PC-3 (cell line): ENCODE measurements around the gene TFAP2A. TPM values are rescaled to one million over a fixed set of nuclear protein-coding genes. Genes with fewer than 3 reads are reported as not detected.

Experiments
- ATAC-seq: fragments of 200-7000 bp; cut with Tn5 transposase; 2 replicates; pipeline ENCODE4 v1.9.1; 2020; ENCODE audit warnings: mild to moderate bottlenecking, moderate library complexity
- BruUV-seq: library from RNA; stranded (reverse); fragments of 400-500 nt; replicated peaks from 2 replicates; lab custom pipeline; 2021; lab: Mats Ljungman, UMichigan
- CTCF ChIA-PET: fragments of 300-600 bp; sonication (Branson Sonifier 250); formaldehyde crosslinking; loops from one replicate; lab custom pipeline; 2022; ENCODE audit warnings: antibody characterized with exemption; lab: Charles Lee
- POLR2A ChIA-PET: fragments of 300-600 bp; sonication (Branson Sonifier 250); formaldehyde crosslinking; loops from one replicate; lab custom pipeline; 2022; ENCODE audit warnings: antibody characterized with exemption; ENCODE audit not compliant: unreplicated experiment; lab: Charles Lee
- DNase-seq: peaks from one replicate; pipeline ENCODE4 v3.0.0-alpha.2; 2015
- H2AFZ ChIP-seq: fragments of 300-600 bp; sonication (generic); 2 replicates; pipeline ENCODE4 v1.6.0; 2016; ENCODE audit warnings: antibody characterized with exemption, low read length
- H3F3A ChIP-seq: fragments of 300-600 bp; sonication (generic); one replicate; pipeline ENCODE4 v1.6.0; 2017; ENCODE audit warnings: antibody characterized with exemption, low read length, control low read depth, mild to moderate bottlenecking; ENCODE audit not compliant: unreplicated experiment
- H3K27ac ChIP-seq: fragments of 300-600 bp; sonication (generic); 2 replicates; pipeline ENCODE4 v1.5.1; 2016; ENCODE audit warnings: mild to moderate bottlenecking, low read length
- H3K27me3 ChIP-seq: fragments of 300-600 bp; sonication (generic); 2 replicates; pipeline ENCODE4 v1.6.1; 2016; ENCODE audit warnings: low read length, mixed read lengths
- H3K36me3 ChIP-seq: fragments of 300-600 bp; sonication (generic); 2 replicates; pipeline ENCODE4 v1.6.1; 2016; ENCODE audit warnings: low read depth, mixed run types, low read length, mixed read lengths
- H3K4me1 ChIP-seq: fragments of 300-600 bp; sonication (generic); 2 replicates; pipeline ENCODE4 v1.5.1; 2016; ENCODE audit warnings: low read length; ENCODE audit not compliant: insufficient read depth
- H3K4me2 ChIP-seq: fragments of 300-600 bp; sonication (generic); 2 replicates; pipeline ENCODE4 v1.6.0; 2016; ENCODE audit warnings: low read length
- H3K4me3 ChIP-seq: fragments of 300-600 bp; sonication (generic); 2 replicates; pipeline ENCODE4 v1.5.1; 2016; ENCODE audit warnings: mild to moderate bottlenecking, low read length, mixed read lengths
- H3K79me2 ChIP-seq: fragments of 300-600 bp; sonication (generic); 2 replicates; pipeline ENCODE4 v1.6.1; 2017; ENCODE audit warnings: low read length, mixed read lengths
- H3K9ac ChIP-seq: fragments of 300-600 bp; sonication (generic); 2 replicates; pipeline ENCODE4 v1.6.0; 2016; ENCODE audit warnings: mild to moderate bottlenecking, low read length
- H3K9me2 ChIP-seq: fragments of 300-600 bp; sonication (generic); replicated peaks from 2 replicates; pipeline ENCODE4 v1.6.1; 2016; ENCODE audit warnings: mixed run types, low read length, mixed read lengths
- H3K9me3 ChIP-seq: fragments of 300-600 bp; sonication (generic); 2 replicates; pipeline ENCODE4 v1.6.1; 2016; ENCODE audit warnings: low read length, mixed read lengths
- H4K20me1 ChIP-seq: fragments of 300-600 bp; sonication (generic); 2 replicates; pipeline ENCODE4 v1.6.1; 2016; ENCODE audit warnings: low read length, mixed read lengths
- EZH2 ChIP-seq: fragments of 300-600 bp; sonication (generic); IDR thresholded peaks from one replicate; pipeline ENCODE4 v1.6.1; 2017; ENCODE audit warnings: antibody characterized with exemption, mild to moderate bottlenecking, low read length; ENCODE audit not compliant: unreplicated experiment
- EZH2phosphoT487 ChIP-seq: fragments of 300-600 bp; sonication (generic); IDR thresholded peaks from 2 replicates; pipeline ENCODE4 v1.6.1; 2018; ENCODE audit warnings: mild to moderate bottlenecking, antibody characterized with exemption, low read length, borderline replicate concordance
- intact Hi-C: fragments of 100-400 bp; cut with micrococcal nuclease; formaldehyde crosslinking; loops from 2 replicates; pipeline ENCODE4 v1.9.0; 2023
- total RNA-seq: library from RNA; depleted of rRNA; stranded (reverse); fragments of >200 nt; gene quantifications from 2 replicates; pipeline ENCODE4 v1.2.3, GENCODE V29; 2014
- TF ChIP-seq, protein P1 (sequence below): fragments of 300-600 bp; sonication (generic); conservative IDR thresholded peaks from 2 replicates; pipeline ENCODE4 v1.5.1; 2017; ENCODE audit warnings: antibody characterized with exemption, low read depth, mild to moderate bottlenecking, low read length

TFAP2A gene
- total RNA-seq, 1 experiment from 2014 or later = 29.4 TPM

DNA sequence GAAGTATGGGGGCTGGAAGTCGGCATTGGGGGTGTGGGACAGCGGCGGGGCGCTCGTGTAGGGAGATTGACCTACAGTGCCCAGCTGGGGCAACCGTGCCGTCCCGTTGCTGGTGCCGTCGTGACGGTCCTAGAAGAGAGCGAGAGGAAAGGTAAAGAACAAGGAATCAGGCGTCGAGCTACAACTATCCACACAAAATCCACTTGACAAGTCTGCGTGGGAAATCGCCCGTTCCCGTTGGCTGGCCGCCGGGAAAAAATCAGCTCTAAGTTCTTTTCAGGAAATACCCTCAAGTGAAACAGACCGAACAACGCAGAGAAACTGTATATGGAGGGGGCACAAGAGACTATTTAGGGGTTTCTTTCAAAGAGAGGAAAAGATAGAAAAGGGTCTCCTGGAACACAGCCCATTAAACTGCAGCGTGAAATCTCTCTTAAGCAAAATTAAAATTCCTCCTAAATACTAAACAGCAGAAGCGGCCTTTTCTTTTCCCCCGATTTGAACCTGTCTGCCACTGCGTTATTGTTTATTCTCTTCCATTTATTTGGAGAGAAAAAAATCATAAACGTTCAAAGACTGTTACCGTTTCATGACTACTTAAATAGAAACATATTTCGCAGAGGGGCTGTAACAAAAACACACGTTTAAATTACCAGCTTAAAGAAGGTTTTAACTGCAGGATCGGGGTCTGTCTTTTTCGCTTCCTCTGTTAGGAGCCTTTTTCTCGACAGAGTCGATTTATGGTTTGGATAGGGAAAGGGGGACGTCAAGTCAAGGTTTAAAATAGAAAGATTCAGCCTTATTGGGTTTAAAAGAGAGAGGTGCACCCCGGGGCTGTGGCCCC is 4.4 kb downstream of the TFAP2A start:
- TSS peak; percentile 4 for BruUV-seq
- H4K20me1 ChIP-seq = peaks cover 23% of the 10 kb centered on the region
- peaks cover 95% of the 10 kb centered on the region for H3K79me2 ChIP-seq
- H3K27ac ChIP-seq = peak overlapping the region; percentile 98
- POLR2A ChIA-PET = interaction anchor here (0.6 kb wide), 1 partner anchor 796 kb away, joined by 3 read pairs; no protein-coding TSS in a partner anchor
- intact Hi-C loops = loop anchor here (5.0 kb wide), 3 partner anchors 378 to 1008 kb away; no protein-coding TSS in a partner anchor
- H3F3A ChIP-seq = peaks cover 6% of the 10 kb centered on the region
- no peak for ATAC-seq
- H3K9ac ChIP-seq = peak overlapping the region; percentile 99
- peak; percentile 31 for DNase-seq
- H3K4me3 ChIP-seq = peak overlapping the region; percentile 91
- H3K9me3 ChIP-seq = no peaks in the 10 kb centered on the region
- no peaks in the 10 kb centered on the region for H3K27me3 ChIP-seq
- TF ChIP-seq, protein P1, sequence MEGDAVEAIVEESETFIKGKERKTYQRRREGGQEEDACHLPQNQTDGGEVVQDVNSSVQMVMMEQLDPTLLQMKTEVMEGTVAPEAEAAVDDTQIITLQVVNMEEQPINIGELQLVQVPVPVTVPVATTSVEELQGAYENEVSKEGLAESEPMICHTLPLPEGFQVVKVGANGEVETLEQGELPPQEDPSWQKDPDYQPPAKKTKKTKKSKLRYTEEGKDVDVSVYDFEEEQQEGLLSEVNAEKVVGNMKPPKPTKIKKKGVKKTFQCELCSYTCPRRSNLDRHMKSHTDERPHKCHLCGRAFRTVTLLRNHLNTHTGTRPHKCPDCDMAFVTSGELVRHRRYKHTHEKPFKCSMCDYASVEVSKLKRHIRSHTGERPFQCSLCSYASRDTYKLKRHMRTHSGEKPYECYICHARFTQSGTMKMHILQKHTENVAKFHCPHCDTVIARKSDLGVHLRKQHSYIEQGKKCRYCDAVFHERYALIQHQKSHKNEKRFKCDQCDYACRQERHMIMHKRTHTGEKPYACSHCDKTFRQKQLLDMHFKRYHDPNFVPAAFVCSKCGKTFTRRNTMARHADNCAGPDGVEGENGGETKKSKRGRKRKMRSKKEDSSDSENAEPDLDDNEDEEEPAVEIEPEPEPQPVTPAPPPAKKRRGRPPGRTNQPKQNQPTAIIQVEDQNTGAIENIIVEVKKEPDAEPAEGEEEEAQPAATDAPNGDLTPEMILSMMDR = no peak
- CTCF ChIA-PET = interaction anchor here (0.6 to 0.7 kb wide), 2 partner anchors 163 to 1102 kb away, joined by 3 to 4 read pairs; no protein-coding TSS in a partner anchor
- peaks cover 36% of the 10 kb centered on the region for H3K4me1 ChIP-seq
- H2AFZ ChIP-seq = no peak overlapping the region
- H3K4me2 ChIP-seq = peak overlapping the region; percentile 90
- H3K9me2 ChIP-seq = no peaks in the 10 kb centered on the region
- H3K36me3 ChIP-seq = peaks cover 37% of the 10 kb centered on the region

DNA sequence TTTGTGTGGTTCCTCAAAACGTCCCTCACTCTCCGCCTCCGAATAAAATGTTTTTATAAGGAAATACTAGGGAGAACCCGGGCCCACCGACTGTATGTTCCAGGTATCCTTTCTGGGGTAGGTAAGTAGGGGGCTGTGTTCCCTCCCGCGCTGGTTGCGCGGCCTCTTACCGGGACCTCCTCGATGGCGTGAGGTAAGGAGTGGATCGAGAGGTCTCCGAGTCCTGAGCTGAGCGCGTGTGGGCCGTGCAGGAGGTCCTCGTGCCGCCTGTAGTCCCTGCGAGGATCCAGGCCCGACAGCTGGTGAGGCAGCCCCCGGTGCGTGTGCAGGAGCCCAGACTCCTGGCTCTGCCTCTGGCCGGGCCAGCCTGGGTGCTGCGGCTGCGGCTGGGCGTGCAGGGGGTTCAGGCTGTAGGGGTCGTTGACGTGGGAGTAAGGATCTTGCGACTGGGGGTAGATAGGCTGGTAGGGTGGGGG is 5.1 kb downstream of the TFAP2A start:
- BruUV-seq = no TSS peak
- Histone ChIP-seq H3K9ac (peak overlapping the region; percentile 99), H3K4me1 (peaks cover 41% of the 10 kb centered on the region), H3K9me3 (no peaks in the 10 kb centered on the region), H2AFZ (no peak overlapping the region), H3F3A (peaks cover 6% of the 10 kb centered on the region), H4K20me1 (peaks cover 23% of the 10 kb centered on the region), H3K27ac (peak overlapping the region; percentile 98), H3K79me2 (peaks cover 98% of the 10 kb centered on the region), H3K4me2 (peak overlapping the region; percentile 90), H3K27me3 (no peaks in the 10 kb centered on the region), H3K9me2 (no peaks in the 10 kb centered on the region), H3K4me3 (peak overlapping the region; percentile 91), H3K36me3 (peaks cover 37% of the 10 kb centered on the region)
- TF ChIP-seq, protein P1 = no peak
- TF ChIP-seq EZH2phosphoT487 = no peak
- no peak for TF ChIP-seq EZH2
- CTCF ChIA-PET = interaction anchor here (0.7 kb wide), 1 partner anchor 162 kb away, joined by 4 read pairs; no protein-coding TSS in a partner anchor
- intact Hi-C loops = loop anchor here (5.0 to 10.0 kb wide), 5 partner anchors 265 to 1265 kb away; no protein-coding TSS in a partner anchor
- ATAC-seq (no peak), DNase-seq (no peak)
- POLR2A ChIA-PET = interaction anchor here (0.6 kb wide), 1 partner anchor 797 kb away, joined by 3 read pairs; no protein-coding TSS in a partner anchor
